ENCODE data around the gene ALDOB. TPM values are rescaled to one million over a fixed set of nuclear protein-coding genes. Genes with fewer than 3 reads are reported as not detected.

Gene ALDOB
- total RNA-seq, 4 donors from 2014 or later, result not detected

DNA sequence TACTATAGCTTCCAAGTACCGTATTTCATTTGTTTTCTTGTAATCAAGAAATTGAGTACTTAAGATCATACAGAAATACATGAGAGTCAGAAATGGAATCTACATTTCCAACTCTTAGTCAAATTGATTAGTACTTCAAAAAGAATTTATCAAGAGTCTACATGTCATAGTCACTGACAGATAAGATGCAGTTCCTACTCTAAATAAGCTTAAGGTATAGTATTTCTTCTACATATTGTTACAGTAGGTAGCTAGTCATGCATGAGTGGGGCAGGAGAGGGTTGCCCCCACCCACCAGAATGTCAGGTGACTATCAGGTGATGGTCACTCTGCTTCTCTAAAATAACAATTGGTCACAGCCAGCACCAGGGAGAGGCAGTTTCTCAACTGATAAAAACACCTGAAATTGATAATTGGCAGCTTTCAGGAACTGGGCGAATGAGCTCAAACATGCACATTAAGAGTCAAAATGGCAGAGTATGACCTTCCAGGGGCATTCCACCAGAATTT lies 53.7 kb downstream of the ALDOB start:
- DNase-seq, result no peak
- intact Hi-C loops (cut with DNase I), result no loop called here
- Histone ChIP-seq H3K27me3 (no peaks in the 10 kb centered on the region), H3K36me3 (no peaks in the 10 kb centered on the region), H3K27ac (no peak overlapping the region), H3K9me3 (peaks cover 0 to 9% (median 0%) of the 10 kb centered on the region in 3 donors), H3K4me3 (no peak overlapping the region), H3K4me1 (no peaks in the 10 kb centered on the region)
- 78 to 83% methylated on average over 1 to 2 of the region's 2 CpGs for WGBS, 2 donors
- TF ChIP-seq POLR2A (IDR thresholded peaks at IDR 0.05), result no peak
- TF ChIP-seq CTCF (IDR thresholded peaks at IDR 0.05), result no peak

- Histone ChIP-seq H3K4me3 (no peak overlapping the region), H3K4me1 (no peaks in the 10 kb centered on the region), H3K36me3 (no peaks in the 10 kb centered on the region), H3K27ac (no peak overlapping the region), H3K27me3 (no peaks in the 10 kb centered on the region), H3K9me3 (peaks cover 0 to 9% (median 0%) of the 10 kb centered on the region in 3 donors)
- TF ChIP-seq CTCF (IDR thresholded peaks at IDR 0.05) (no peak), POLR2A (IDR thresholded peaks at IDR 0.05) (no peak)
- intact Hi-C loops (cut with DNase I), result no loop called here
- DNase-seq, result no peak
- 87 to 91% methylated on average over 3 of the region's 3 CpGs for WGBS, 2 donors
Observed at GRCh38 chr9:101381118-101381517, 54.5 kb downstream of the ALDOB start.

DNA sequence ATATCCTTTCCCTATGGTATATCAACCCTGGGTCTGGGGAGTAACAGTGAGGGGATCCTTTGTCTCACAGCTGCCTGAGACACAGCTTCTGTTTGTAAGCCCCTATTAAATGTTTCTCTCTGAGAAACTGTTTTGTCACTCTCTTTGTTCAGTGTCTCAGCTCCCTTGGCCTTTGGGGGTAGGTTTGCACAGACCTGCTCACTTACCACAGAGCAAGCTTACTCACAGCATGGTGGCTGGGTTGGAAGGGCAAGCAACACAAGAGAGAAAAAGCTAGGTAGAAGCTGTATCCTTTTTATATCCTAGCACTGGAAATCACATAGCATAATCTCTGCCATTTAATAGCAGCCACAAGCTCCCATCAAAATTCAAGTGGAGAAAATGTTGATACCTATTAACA lies 55.3 kb downstream of the ALDOB start:
- TF ChIP-seq POLR2A (IDR thresholded peaks at IDR 0.05) (no peak), CTCF (IDR thresholded peaks at IDR 0.05) (no peak)
- Histone ChIP-seq H3K27me3 (no peaks in the 10 kb centered on the region), H3K4me3 (no peak overlapping the region), H3K27ac (no peak overlapping the region), H3K9me3 (peaks cover 0 to 8% (median 0%) of the 10 kb centered on the region in 3 donors), H3K36me3 (no peaks in the 10 kb centered on the region), H3K4me1 (no peaks in the 10 kb centered on the region)
- intact Hi-C loops (cut with DNase I), result no loop called here
- DNase-seq, result no peak

DNA sequence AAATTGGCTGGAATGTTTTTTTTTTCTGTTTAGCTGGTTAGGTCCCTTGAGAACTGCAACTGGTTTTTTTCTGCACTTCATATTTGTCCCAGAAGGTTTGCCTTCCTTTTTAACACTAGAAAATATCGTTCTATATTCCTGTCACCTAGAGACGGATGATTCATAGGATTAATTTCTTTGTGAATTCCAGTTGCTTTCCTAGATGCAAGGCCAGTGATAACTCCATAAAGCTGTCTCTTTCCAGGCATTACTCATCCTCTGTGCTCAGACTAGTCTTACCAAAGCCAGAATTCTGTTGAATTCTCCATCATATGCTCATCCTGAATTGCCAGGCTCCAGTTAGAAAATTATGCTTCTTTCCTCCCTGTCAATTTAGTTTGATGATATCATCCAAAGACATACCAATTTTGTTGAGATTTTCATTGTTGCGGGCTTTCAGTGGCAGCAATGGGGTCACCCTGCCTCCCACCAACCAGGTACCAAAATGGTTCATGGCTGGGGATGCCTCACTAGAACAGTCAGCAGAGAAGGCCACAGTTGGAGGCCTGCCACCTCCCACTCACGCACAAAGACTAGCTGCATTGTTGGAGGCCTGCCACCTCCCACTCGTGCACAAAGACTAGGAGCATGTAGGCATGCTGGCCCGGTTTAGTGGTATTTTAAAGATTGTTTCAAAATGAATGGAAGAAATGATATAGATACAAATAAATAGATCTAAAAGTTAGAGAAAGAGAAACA lies 59.3 kb downstream of the ALDOB start:
- H3K4me1 ChIP-seq, result no peaks in the 10 kb centered on the region
- intact Hi-C loops (cut with DNase I), result no loop called here
- no peak for TF ChIP-seq CTCF (IDR thresholded peaks at IDR 0.05)
- TF ChIP-seq POLR2A (IDR thresholded peaks at IDR 0.05), result no peak
- H3K4me3 ChIP-seq, result no peak overlapping the region
- no peak for DNase-seq
- WGBS, 2 donors, result 45 to 54% methylated on average over 5 to 6 of the region's 6 CpGs
- no peaks in the 10 kb centered on the region for H3K27me3 ChIP-seq
- H3K27ac ChIP-seq, result no peak overlapping the region
- no peaks in the 10 kb centered on the region for H3K36me3 ChIP-seq
- H3K9me3 ChIP-seq, result no peaks in the 10 kb centered on the region

DNA sequence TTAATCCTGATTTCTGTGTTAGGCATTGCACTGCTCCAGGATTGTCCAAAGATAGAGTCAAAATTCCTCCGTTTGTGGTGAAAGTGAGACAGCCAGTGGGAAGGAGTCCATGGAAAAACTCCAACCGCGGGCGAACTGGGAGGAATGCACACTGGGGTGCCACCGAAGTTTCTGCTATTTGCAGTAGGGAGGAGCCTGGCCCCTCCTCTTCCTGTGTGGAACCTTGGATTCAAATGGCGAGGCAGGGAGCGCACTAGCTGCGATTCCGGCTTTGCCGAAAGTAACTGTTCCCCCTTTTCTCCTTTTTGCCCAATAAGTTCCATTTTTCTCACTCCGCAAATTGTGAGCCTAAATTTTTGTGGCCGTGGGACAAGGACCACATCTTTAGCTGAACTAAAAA lies 60.0 kb downstream of the ALDOB start:
- Histone ChIP-seq H3K27me3 (no peaks in the 10 kb centered on the region), H3K27ac (no peak overlapping the region), H3K4me1 (no peaks in the 10 kb centered on the region), H3K4me3 (no peak overlapping the region), H3K9me3 (no peaks in the 10 kb centered on the region), H3K36me3 (no peaks in the 10 kb centered on the region)
- 87 to 90% methylated on average over 12 of the region's 12 CpGs for WGBS, 2 donors
- no peak for TF ChIP-seq CTCF (IDR thresholded peaks at IDR 0.05)
- TF ChIP-seq POLR2A (IDR thresholded peaks at IDR 0.05), result no peak
- intact Hi-C loops (cut with DNase I), result no loop called here
- DNase-seq, result no peak

Measured in esophagus squamous epithelium (tissue), 5 donors.